Fibroblast of lung (primary cell): ENCODE measurements around the gene STKLD1.

Source experiments
- EZH2 ChIP-seq: IDR thresholded peaks from 2 replicates; pipeline ENCODE4 v1.5.1; 2012; ENCODE audit warnings: low read length, control low read depth, mild to moderate bottlenecking; ENCODE audit errors: missing control alignments
- TF ChIP-seq, protein P1 (sequence below), 2 donors: IDR thresholded peaks in 1 of 2; conservative IDR thresholded peaks in 1 of 2; 1 replicate in 1 of 2; 2 replicates in 1 of 2; pipeline ENCODE4 v1.5.1; 2011 to 2012; ENCODE audit warnings: low read length in 2 of 2, control low read depth in 1 of 2, inconsistent platforms in 1 of 2, low read depth in 1 of 2, mild to moderate bottlenecking in 1 of 2

DNA sequence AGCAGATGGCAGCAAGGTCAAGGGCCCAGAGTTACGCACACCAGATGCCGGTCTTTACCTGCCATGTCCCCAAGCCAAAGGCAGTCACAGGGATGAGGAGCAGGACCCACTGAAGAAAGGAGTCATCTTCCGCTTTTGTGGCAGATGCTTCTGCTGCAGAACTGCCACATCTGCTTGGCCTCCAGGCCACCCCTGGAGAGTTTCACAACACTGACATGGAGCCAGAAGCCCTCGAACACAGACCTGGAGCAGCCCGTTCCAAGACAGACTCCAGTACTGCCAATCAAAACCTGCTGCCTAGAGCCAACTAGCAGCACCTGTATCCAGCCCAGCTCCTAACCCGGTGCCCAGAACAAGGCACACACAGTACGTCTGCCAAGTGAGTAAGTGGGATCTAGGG lies 21.4 kb upstream of the STKLD1 start:
- TF ChIP-seq, protein P1, sequence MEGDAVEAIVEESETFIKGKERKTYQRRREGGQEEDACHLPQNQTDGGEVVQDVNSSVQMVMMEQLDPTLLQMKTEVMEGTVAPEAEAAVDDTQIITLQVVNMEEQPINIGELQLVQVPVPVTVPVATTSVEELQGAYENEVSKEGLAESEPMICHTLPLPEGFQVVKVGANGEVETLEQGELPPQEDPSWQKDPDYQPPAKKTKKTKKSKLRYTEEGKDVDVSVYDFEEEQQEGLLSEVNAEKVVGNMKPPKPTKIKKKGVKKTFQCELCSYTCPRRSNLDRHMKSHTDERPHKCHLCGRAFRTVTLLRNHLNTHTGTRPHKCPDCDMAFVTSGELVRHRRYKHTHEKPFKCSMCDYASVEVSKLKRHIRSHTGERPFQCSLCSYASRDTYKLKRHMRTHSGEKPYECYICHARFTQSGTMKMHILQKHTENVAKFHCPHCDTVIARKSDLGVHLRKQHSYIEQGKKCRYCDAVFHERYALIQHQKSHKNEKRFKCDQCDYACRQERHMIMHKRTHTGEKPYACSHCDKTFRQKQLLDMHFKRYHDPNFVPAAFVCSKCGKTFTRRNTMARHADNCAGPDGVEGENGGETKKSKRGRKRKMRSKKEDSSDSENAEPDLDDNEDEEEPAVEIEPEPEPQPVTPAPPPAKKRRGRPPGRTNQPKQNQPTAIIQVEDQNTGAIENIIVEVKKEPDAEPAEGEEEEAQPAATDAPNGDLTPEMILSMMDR (conservative IDR thresholded peaks at IDR 0.05 in 1 of 2, IDR thresholded peaks at IDR 0.05 in 1 of 2; ENCODE audit: low read depth in 1 of 2, low read length in 2 of 2), result no peak
- TF ChIP-seq EZH2, result no peak
